ENCODE measurements around the gene ZNF213. TPM values are rescaled to one million over a fixed set of nuclear protein-coding genes. Genes with fewer than 3 reads are reported as not detected.
A peak's percentile ranks its signal among the peaks of the same experiment; 100 is the strongest.

ZNF213 gene
- total and polyA plus RNA-seq, 3 experiments from 2014 or later = 3.8 to 10.5 (median 10.4) TPM

DNA sequence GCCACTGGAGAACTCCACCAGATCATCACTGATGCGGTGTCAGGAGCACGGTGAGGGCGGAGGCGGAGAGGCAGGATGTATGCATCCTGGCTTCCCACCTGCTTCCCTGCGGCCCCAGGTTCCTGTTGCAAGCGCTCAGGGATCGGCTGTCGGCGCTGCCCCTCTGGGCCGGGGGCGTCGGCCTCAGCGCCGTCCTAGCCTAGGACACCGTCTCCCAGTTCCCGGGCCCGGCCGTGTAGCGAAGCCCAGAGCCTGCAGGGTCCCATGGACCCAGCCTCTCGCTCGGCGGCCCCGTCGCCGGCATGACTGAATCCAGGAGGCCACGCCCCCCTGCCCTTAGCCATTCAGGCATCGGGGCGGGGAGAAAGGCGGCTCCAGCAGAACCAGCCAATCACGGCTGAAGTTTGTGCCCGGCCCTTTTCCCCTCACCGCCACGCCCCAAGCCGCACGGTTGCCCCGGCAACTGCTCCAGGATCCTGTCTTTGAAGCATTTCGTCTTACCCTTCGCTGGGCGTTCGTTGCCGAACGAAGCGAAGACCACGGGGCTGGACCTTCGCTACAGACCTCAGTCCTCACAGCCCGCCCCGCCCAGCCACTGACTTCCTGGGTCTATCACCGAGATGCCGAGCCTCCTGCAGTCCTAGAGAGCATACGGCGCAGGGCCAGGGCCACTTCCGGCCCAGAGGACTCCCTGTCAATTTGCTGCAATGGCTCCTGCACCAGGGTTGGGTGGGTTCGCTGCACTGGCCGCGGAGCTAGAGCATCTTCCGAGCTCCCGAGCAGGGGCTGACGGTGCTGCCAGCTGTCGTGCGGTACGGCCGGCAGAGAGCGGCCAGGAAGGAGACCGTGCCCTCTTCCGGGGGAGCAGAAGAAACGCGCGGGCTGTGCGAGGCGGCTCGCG lies 10.6 kb upstream of the ZNF213 start:
- no peaks in the 10 kb centered on the region for H3K9me3 ChIP-seq (ENCODE audit: low read length)
- no peaks in the 10 kb centered on the region for H3K36me3 ChIP-seq (ENCODE audit: insufficient read depth, low read length)
- H3K4me3 Mint-ChIP-seq = peak overlapping the region; percentile 95 to 99 (median 97)
- no peaks in the 10 kb centered on the region for H3K9me3 Mint-ChIP-seq
- peaks cover 28% of the 10 kb centered on the region for H3K4me1 ChIP-seq (ENCODE audit: insufficient read depth, low read length)
- peak overlapping the region; percentile 60 for H3K27ac ChIP-seq (ENCODE audit: low read depth, low read length)
- POLR2A ChIA-PET = interaction anchor here (1.0 to 1.7 kb wide), 4 partner anchors 10 to 69 kb away, joined by 3 to 6 read pairs (median 4); partner anchors contain the start of gene ZNF213
- no peaks in the 10 kb centered on the region for H3K27me3 ChIP-seq (ENCODE audit: insufficient read depth, low read length, poor library complexity, severe bottlenecking)
- H3K36me3 Mint-ChIP-seq = peaks cover 0 to 10% (median 2%) of the 10 kb centered on the region in 3 donors
- H3K4me1 Mint-ChIP-seq = peaks cover 35 to 59% (median 45%) of the 10 kb centered on the region in 3 donors
- CTCF ChIA-PET = interaction anchor here (1.4 to 14.6 kb wide), 6 partner anchors 10 to 120 kb away, joined by 3 to 278 read pairs (median 144); partner anchors contain the start of genes BICDL2, IL32, ZNF213 and ZSCAN10
- no peaks in the 10 kb centered on the region for H3K27me3 Mint-ChIP-seq
- H3K4me3 ChIP-seq (ENCODE audit: low read length) = peak overlapping the region; percentile 89
- DNase-seq = peak; percentile 95 to 97 (median 96)
- peak overlapping the region; percentile 88 to 97 (median 96) for H3K27ac Mint-ChIP-seq

DNA sequence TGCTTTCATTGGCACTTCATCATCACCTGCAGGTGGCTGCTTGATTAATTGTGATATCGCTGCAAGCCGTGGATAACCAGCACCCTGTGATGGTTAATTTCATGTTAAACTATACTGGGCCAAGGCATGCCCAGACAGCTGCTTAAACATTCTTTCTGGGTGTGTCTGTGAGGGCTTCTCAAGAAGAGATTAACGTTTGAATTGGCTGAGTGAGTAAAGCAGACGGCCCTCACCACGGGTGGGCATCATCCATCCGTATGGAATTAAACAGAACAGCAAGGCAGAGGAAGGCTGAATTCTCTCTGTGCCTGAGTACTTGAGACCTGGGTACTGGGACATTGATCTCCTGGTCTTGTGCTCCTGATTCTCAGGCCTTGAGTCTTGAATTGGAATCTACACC lies 7.1 kb upstream of the ZNF213 start:
- no peaks in the 10 kb centered on the region for H3K36me3 ChIP-seq (ENCODE audit: insufficient read depth, low read length)
- POLR2A ChIA-PET = interaction anchor here (0.6 to 3.0 kb wide), 4 partner anchors 31 to 80 kb away, joined by 4 to 14 read pairs (median 9); partner anchors contain the start of gene IL32
- H3K9me3 ChIP-seq (ENCODE audit: low read length) = no peaks in the 10 kb centered on the region
- no peaks in the 10 kb centered on the region for H3K9me3 Mint-ChIP-seq
- no peak overlapping the region for H3K27ac ChIP-seq (ENCODE audit: low read depth, low read length)
- no peak overlapping the region for H3K4me3 ChIP-seq (ENCODE audit: low read length)
- CTCF ChIA-PET = interaction anchor here (1.2 to 14.6 kb wide), 12 partner anchors 14 to 123 kb away, joined by 3 to 278 read pairs (median 36); partner anchors contain the start of genes BICDL2, IL32 and ZSCAN10
- H3K4me3 Mint-ChIP-seq = peak overlapping the region in 6 of 7 donors; percentile 26 to 87 (median 50)
- no peaks in the 10 kb centered on the region for H3K27me3 ChIP-seq (ENCODE audit: insufficient read depth, low read length, poor library complexity, severe bottlenecking)
- H3K27me3 Mint-ChIP-seq = no peaks in the 10 kb centered on the region
- peaks cover 36% of the 10 kb centered on the region for H3K4me1 ChIP-seq (ENCODE audit: insufficient read depth, low read length)
- peak overlapping the region in 6 of 8 donors; percentile 5 to 88 (median 58) for H3K27ac Mint-ChIP-seq
- H3K4me1 Mint-ChIP-seq = peaks cover 41 to 69% (median 50%) of the 10 kb centered on the region in 3 donors
- H3K36me3 Mint-ChIP-seq = peaks cover 0 to 24% (median 2%) of the 10 kb centered on the region in 3 donors
- no peak for DNase-seq

DNA sequence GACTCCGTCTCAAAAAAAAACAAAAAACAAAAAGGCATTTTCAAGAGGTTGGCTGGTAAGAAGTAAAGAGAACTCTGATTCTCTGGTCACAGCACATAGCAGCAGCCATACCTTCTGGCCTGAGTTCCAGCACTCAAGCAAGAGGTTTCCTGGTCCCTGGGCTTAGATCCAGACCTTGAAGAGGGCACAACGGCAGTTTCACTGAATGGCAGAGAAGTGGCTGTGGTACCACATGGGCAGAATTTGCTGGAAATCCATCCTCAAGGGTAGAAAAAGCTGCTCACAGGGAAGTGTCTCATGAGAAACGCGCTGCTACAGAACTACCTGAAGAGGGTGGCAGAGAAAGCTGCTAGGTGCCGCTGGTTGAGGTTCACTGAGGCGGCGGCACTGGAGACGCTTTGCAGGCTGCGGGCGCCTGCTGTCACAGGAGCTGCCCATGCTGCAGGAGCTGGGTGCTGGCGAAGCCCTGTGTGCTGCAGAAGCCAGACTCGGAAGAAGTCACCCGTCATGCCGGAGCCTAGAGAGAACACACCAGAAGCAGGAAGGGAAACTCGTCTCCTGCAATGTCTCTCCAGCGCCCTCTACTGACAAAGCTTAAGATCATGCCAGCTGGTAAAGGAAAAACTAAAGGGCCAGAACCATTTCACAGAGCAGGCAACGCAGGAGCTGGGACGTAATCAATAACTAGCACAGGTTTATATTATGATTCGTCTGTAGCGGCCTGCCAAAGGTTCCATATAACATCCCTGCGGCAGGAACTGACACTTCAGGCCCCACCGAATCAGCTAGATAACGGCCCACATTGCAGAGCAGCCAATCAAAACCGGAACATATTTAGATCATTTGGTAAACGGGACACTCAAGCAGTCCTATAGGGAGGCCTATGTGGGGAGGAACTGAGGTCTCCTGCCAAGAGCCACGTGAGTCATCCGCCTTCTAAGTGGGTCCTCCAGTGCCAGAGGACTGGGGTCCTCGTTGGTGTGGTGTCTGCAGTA lies 5.4 kb upstream of the ZNF213 start:
- peak overlapping the region; percentile 89 for H3K4me3 ChIP-seq (ENCODE audit: low read length)
- no peaks in the 10 kb centered on the region for H3K36me3 ChIP-seq (ENCODE audit: insufficient read depth, low read length)
- H3K9me3 ChIP-seq (ENCODE audit: low read length) = no peaks in the 10 kb centered on the region
- peak; percentile 64 to 89 (median 85) for DNase-seq
- Mint-ChIP-seq H3K4me3 (peak overlapping the region; percentile 87 to 96 (median 95)), H3K27ac (peak overlapping the region; percentile 71 to 96 (median 88)), H3K36me3 (peaks cover 0 to 29% (median 2%) of the 10 kb centered on the region in 3 donors), H3K27me3 (no peaks in the 10 kb centered on the region), H3K4me1 (peaks cover 43 to 66% (median 52%) of the 10 kb centered on the region in 3 donors), H3K9me3 (no peaks in the 10 kb centered on the region)
- ChIA-PET POLR2A (interaction anchor here (0.5 to 3.0 kb wide), 16 partner anchors 23 to 1158 kb away, joined by 3 to 28 read pairs (median 5); partner anchors contain the start of genes IL32 and TNFRSF12A), CTCF (interaction anchor here (0.6 to 14.6 kb wide), 39 partner anchors 10 to 380 kb away, joined by 3 to 278 read pairs (median 5); partner anchors contain the start of genes BICDL2, IL32, ZNF174 and ZSCAN10)
- H3K4me1 ChIP-seq (ENCODE audit: insufficient read depth, low read length) = peaks cover 34% of the 10 kb centered on the region
- H3K27me3 ChIP-seq (ENCODE audit: insufficient read depth, low read length, poor library complexity, severe bottlenecking) = no peaks in the 10 kb centered on the region
- H3K27ac ChIP-seq (ENCODE audit: low read depth, low read length) = peak overlapping the region; percentile 62

DNA sequence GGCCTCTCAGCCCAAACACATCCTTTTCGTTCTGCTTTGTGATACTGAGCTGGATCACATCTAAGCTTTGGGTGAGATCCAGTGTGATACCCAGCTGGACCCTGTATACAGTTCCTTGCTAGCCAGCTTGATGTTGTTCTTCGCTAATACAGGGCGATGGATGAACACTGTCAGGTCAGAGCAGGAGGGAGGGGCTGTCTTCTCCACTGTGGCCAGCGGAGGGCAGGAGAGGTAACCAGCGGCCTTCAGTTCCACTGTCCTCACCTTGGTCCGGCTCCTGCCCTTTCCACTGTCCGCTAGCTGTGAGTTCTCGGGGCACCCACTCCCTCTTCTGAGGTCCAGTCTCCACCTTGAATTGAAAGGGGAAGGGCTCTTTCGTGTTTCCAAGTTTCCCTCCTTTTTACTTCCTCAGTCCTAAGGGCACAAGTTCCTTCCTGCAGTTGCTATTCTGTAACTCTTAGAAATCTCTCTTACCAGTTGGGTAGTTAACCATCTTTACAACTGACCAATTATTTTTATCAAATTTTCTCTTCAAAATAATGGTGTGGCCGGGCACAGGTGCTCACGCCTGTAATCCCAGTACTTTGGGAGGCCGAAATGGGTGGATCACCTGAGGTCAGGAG lies 3.0 kb upstream of the ZNF213 start:
- H3K27me3 ChIP-seq (ENCODE audit: insufficient read depth, low read length, poor library complexity, severe bottlenecking) = no peaks in the 10 kb centered on the region
- no peaks in the 10 kb centered on the region for H3K9me3 ChIP-seq (ENCODE audit: low read length)
- CTCF ChIA-PET = interaction anchor here (0.6 to 14.6 kb wide), 13 partner anchors 15 to 330 kb away, joined by 3 to 278 read pairs (median 44); partner anchors contain the start of genes BICDL2, IL32 and ZSCAN10
- no peaks in the 10 kb centered on the region for H3K27me3 Mint-ChIP-seq
- POLR2A ChIA-PET = interaction anchor here (0.7 to 1.2 kb wide), 2 partner anchors 29 to 82 kb away, joined by 3 to 4 read pairs; no protein-coding TSS in a partner anchor
- peak overlapping the region in 1 of 7 donors; percentile 75 for H3K4me3 Mint-ChIP-seq
- H3K27ac ChIP-seq (ENCODE audit: low read depth, low read length) = no peak overlapping the region
- peaks cover 0 to 33% (median under 1%) of the 10 kb centered on the region in 3 donors for H3K36me3 Mint-ChIP-seq
- H3K36me3 ChIP-seq (ENCODE audit: insufficient read depth, low read length) = no peaks in the 10 kb centered on the region
- peaks cover 43 to 64% (median 50%) of the 10 kb centered on the region in 3 donors for H3K4me1 Mint-ChIP-seq
- DNase-seq = no peak
- peaks cover 42% of the 10 kb centered on the region for H3K4me1 ChIP-seq (ENCODE audit: insufficient read depth, low read length)
- peak overlapping the region in 4 of 8 donors; percentile 12 to 66 (median 33) for H3K27ac Mint-ChIP-seq
- H3K4me3 ChIP-seq (ENCODE audit: low read length) = no peak overlapping the region
- no peaks in the 10 kb centered on the region for H3K9me3 Mint-ChIP-seq

DNA sequence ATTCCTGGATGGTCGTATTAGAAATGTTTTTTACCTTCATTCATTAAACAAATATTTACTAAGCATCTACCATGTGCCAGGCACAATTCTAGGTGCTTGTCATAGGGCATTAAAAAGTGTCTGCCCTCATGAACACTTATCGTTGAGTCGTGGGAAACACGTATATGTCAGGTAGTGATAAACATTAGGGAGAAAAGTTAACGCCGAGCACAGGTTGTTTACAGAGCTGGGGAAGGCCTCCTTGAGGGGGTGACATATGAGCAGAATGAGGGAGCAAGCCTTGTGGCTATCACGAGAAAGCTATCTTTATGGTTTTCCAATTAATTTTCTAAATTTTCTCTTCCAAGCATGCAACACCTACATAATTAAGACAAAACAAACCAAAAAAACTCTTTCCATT lies 985 bp upstream of the ZNF213 start:
- no peaks in the 10 kb centered on the region for H3K27me3 Mint-ChIP-seq
- ChIA-PET CTCF (interaction anchor here (0.8 to 14.6 kb wide), 12 partner anchors 13 to 328 kb away, joined by 3 to 278 read pairs (median 6); partner anchors contain the start of genes BICDL2 and ZSCAN10), POLR2A (interaction anchor here (0.5 to 3.4 kb wide), 12 partner anchors 9 to 149 kb away, joined by 3 to 30 read pairs (median 6); partner anchors contain the start of genes HCFC1R1 and THOC6)
- H3K9me3 Mint-ChIP-seq = no peaks in the 10 kb centered on the region
- Histone ChIP-seq H3K27ac (ENCODE audit: low read depth, low read length) (peak overlapping the region; percentile 98), H3K4me1 (ENCODE audit: insufficient read depth, low read length) (peaks cover 29% of the 10 kb centered on the region), H3K4me3 (ENCODE audit: low read length) (peak overlapping the region; percentile 98), H3K9me3 (ENCODE audit: low read length) (no peaks in the 10 kb centered on the region), H3K36me3 (ENCODE audit: insufficient read depth, low read length) (no peaks in the 10 kb centered on the region), H3K27me3 (ENCODE audit: insufficient read depth, low read length, poor library complexity, severe bottlenecking) (no peaks in the 10 kb centered on the region)
- H3K4me3 Mint-ChIP-seq = peak overlapping the region; percentile 92 to 99 (median 97)
- H3K36me3 Mint-ChIP-seq = peaks cover 0 to 45% (median 0%) of the 10 kb centered on the region in 3 donors
- H3K27ac Mint-ChIP-seq = peak overlapping the region; percentile 94 to 99 (median 98)
- peaks cover 31 to 45% (median 32%) of the 10 kb centered on the region in 3 donors for H3K4me1 Mint-ChIP-seq
- no peak for DNase-seq

DNA sequence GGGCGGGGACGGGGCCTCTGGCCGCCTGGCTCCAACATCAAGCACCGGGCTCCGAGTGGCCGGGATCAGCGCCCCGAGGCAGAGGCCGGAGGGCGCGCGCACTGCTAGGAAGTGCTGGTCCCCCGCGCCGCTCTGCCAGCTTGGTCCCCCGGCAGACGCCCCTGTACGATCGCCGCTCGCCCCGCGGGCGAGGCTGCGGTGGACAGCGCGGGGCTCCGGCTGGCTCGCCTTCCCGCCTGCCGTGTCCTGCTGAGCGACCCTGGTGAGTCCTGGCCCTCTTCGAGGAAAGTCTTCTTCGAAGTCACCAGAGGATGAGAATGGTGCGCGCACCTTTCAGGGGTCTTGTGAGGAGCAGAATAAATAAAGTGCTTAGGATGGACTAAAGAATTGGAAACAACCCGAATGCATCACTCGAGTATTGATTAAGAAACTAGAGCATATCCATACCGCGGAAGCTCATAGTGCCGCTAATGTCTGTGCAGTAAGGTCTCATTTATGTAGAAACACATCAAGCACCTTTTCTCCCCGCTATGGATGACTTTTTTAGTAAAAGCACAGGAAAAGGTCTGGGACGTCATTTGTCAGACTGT lies 392 bp downstream of the ZNF213 start:
- Mint-ChIP-seq H3K27ac (peak overlapping the region; percentile 74 to 96 (median 90)), H3K36me3 (peaks cover 0 to 50% (median 0%) of the 10 kb centered on the region in 3 donors), H3K27me3 (no peaks in the 10 kb centered on the region), H3K4me3 (peak overlapping the region; percentile 92 to 99 (median 97)), H3K9me3 (no peaks in the 10 kb centered on the region), H3K4me1 (peaks cover 21 to 34% (median 22%) of the 10 kb centered on the region in 3 donors)
- Histone ChIP-seq H3K9me3 (ENCODE audit: low read length) (no peaks in the 10 kb centered on the region), H3K36me3 (ENCODE audit: insufficient read depth, low read length) (no peaks in the 10 kb centered on the region), H3K27me3 (ENCODE audit: insufficient read depth, low read length, poor library complexity, severe bottlenecking) (no peaks in the 10 kb centered on the region), H3K27ac (ENCODE audit: low read depth, low read length) (peak overlapping the region; percentile 81), H3K4me1 (ENCODE audit: insufficient read depth, low read length) (peaks cover 18% of the 10 kb centered on the region), H3K4me3 (ENCODE audit: low read length) (peak overlapping the region; percentile 98)
- ChIA-PET CTCF (interaction anchor here (0.7 to 14.6 kb wide), 14 partner anchors 10 to 326 kb away, joined by 3 to 278 read pairs (median 5); partner anchors contain the start of genes BICDL2 and ZSCAN10), POLR2A (interaction anchor here (0.7 to 3.4 kb wide), 17 partner anchors 10 to 266 kb away, joined by 3 to 30 read pairs (median 4); partner anchors contain the start of genes HCFC1R1, THOC6, ZNF174 and ZNF263)
- DNase-seq = no peak

Data from CD8-positive, alpha-beta memory T cell (primary cell).